HL-60/S4 treated with retinoic acid at 250 ng/mL for 4 days and 3 days (cell line): ENCODE data around the gene MYOG.

Source experiments
- in situ Hi-C: fragments of 300-500 bp; cut with MboI; formaldehyde crosslinking; loops from 2 replicates; pipeline ENCODE4 v1.7.0; 2022; ENCODE audit warnings: low sequenced_read_pairs

MYOG gene

GRCh38 chr1:203035111-203036000 is 50.5 kb downstream of the MYOG start:
- in situ Hi-C loops, result loop anchor here (10.0 to 25.0 kb wide), 4 partner anchors 169 to 1327 kb away; partner anchors contain the start of genes OPTC, PLEKHA6 and PRELP

GRCh38 chr1:203034422-203035110 is 51.2 kb downstream of the MYOG start:
- in situ Hi-C loops, result loop anchor here (10.0 to 25.0 kb wide), 4 partner anchors 170 to 1328 kb away; partner anchors contain the start of genes OPTC, PLEKHA6 and PRELP

- in situ Hi-C loops, result loop anchor here (10.0 to 25.0 kb wide), 4 partner anchors 171 to 1328 kb away; partner anchors contain the start of genes OPTC, PLEKHA6 and PRELP
These were observed 51.9 kb downstream of the MYOG start for GRCh38 chr1:203033917-203034316.

GRCh38 chr1:203033287-203033686 is 52.5 kb downstream of the MYOG start:
- in situ Hi-C loops, result loop anchor here (10.0 to 25.0 kb wide), 4 partner anchors 172 to 1329 kb away; partner anchors contain the start of genes OPTC, PLEKHA6 and PRELP
